HG02588 (cell line): ENCODE results near the gene ZNF14.
"Not testable (repeated sequence)": the region's sequence is repeated elsewhere in the genome, so short reads cannot be mapped to it uniquely, and the experiment has no call there.

Experiments
- ATAC-seq: cut with Tn5 transposase; IDR thresholded peaks from one replicate; pipeline ENCODE4 v1.9.1; 2021; ENCODE audit warnings: mild to moderate bottlenecking, moderate library complexity; ENCODE audit not compliant: unreplicated experiment

The ZNF14 gene

DNA sequence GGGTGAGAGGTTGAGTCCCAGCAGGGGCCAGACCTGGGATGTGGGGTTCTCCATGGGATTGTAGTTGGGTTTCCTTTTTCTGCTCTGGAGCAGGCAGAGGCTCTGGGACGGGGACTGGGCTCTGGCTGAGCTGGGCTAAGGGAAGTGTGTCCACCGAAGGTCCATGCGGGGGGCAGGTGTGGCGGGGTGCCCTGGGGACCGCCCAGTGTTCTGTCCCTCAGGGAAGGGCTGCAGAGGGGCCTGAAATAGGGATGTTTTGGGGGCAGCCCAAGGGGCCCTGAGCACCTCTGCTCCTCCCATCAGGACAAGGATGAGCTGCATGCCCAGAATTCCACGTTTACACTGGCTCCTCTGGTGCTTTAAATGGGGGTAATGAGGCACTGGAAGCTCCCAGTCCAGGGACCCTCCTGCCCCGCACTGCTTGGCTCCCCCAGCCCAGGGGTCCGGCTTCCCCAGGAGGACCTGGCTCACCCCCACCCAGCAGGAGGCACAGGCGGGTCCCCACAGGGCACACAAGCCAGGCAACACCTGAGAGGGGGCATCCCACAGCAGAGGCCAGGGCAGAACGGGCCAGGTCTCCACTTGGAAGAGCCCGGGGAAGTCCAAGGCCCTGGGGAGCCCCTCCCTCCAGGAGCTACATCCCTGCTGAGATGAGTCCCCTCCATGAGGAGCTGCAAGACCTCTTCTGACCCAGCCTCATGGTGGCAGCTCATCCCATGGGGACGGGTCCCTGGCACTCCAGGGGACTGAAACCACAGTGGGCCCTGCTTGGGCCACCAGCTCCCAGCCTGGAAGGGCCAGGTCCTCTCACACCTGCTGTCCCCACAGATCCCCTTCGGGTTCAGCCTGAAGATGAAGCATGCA is 14.7 kb upstream of the ZNF14 start:
- ATAC-seq: no peak

DNA sequence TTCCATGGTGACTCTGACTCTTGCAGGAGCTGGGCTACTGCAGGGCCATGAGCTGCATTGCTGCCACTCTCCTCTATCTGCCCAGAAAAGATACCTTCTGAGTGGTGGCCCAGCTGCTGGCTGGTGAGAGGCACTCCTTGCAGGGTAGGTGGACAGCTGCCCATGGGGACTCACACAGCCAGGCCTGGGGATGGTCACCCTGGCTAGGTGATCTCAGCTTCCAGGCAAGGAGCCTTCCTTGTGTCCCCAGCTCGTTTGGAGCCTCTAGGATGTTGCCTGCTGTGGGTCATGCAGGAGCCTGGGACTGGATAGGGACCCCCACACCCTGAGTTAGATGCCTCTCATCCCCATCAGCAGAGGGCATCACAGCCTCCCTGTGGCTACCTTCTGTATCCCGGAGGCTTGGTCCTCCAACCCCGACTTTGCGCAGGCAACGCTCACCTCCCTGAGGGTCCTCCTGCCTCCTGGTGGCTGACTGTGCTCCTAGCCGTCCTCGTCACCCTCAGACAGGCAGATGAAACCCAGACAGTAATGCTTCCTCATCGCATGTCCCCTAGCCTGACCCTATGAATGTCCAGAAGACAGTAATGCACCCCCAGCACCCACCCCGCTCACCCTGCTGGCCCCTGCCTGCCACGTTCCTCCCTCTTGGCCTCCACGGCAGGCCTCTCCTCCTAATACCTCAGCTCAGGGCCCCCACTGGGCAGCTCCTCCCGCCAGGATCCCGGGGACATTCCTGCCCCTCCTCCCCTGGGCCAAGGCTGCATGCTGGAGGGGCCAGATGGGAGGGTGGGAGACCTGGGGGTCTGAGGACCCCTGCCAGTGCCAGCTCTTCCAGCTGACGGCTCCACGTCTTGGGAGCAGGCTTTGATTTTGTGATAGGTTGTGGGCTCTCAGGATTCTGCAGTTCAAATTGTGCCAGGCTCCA is 13.6 kb upstream of the ZNF14 start:
- no peak for ATAC-seq

DNA sequence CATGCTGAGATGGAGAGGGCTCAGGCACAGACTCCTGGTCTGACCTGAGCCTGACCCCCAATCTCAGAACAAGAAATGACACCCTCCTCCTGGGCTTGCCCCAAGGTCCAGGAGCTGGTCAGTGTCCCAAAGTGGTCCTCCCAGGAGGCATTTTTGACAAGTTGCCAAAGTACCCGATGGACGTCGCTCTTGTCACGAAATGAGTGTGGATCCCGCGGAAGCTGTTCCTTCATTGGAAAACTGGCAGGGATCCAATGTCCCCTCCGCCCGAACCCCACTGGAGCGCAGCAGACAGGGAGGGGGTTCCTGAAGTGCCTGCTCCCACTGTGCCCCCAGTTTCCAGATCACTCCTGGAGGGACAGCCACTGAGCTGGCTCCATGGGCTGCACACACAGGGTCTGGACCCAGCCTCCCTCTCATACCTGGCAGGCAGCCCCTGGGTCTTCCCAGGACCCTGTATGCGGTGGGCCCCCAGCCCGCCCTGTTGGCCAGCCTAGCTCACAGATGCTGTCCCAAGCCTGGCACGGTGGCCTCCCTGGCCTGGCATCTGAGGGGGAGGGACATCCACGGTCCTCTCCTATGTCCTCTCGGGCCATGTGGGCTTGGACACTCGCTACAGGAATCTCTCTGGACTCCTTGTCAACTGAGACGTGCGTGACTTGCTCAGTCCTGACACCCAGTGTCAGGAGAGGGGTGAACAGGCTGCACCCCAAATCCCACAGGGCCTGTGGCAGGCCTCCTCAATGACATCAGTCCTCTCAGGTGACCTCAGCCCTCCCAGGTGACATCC is 12.8 kb upstream of the ZNF14 start:
- ATAC-seq: no peak

DNA sequence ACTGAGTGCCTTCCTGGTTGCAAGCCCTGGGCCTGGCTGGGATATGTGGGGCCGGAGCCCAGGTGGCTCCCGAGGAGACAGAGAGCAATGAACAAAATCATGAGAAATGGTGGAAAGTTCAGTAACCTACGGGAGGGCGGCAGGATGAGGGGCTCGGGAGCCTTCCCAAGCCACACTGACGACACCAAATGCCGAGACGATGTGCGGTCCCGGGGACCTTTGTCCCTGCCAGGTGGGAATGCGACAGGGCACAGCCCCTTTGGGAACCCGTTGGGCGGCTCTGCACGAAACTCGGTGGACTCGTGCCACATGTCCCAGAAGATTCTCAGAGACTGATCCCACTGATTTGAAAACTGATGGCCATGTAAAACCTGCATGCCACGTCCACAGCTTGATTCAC is 11.7 kb upstream of the ZNF14 start:
- no peak for ATAC-seq

DNA sequence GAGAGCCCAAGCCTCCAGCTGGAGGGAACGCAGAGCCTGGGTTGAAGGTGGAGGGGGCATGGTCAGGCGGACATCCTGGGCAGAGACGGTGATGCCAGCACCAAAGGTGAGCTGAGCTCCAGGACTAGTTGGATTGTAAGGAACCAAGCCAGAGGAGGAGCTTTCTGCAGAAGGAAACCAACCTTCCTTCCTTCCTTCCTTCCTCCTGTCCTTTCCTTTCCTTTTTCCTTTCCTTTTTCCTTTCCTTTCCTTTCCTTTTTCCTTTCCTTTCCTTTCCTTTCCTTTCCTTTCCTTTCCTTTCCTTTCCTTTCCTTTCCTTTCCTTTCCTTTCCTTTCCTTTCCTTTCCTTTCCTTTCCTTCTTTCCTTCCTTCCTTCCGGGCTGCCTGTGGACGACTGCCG is 11.0 kb upstream of the ZNF14 start:
- not testable (repeated sequence) for ATAC-seq

DNA sequence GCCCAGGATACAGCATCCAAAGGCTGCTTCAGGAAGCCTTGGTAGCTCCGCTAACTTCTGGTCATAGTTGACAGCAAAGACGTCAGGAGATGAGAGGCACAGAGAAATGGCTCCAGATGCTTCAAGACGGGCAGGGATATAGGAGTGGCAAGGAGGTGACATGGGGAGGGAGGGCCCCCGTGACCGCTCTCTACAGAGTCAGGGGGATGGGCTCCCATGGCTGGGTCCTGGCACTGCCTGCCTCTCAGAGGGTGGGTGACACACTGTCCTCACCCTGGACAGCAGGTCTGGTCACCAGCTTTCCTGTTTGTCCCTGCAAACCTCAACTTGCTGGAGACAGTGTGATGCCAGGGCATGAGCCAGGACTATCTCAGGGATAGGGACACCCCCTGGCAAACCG is 10.3 kb upstream of the ZNF14 start:
- ATAC-seq: no peak

DNA sequence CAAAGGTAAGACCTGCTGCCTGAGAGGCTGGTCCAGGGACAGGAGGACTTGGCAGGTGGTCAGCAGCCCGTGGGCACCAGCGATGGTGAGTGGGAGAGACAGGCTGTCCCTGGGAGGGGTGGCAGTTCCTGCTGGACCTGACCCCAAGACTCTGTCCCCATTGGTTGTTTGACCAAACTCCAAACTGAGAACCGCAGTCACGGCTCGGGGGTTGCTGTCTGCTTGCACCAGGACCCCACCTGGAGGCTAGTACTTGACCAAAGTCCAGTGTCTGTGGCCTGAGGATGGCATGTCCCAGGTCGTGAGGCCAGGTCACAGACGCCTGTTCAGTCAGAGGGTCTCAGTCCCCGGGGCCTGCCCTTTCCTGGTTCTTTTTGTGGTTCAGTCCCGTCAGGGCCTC is 9.9 kb upstream of the ZNF14 start:
- no peak for ATAC-seq

DNA sequence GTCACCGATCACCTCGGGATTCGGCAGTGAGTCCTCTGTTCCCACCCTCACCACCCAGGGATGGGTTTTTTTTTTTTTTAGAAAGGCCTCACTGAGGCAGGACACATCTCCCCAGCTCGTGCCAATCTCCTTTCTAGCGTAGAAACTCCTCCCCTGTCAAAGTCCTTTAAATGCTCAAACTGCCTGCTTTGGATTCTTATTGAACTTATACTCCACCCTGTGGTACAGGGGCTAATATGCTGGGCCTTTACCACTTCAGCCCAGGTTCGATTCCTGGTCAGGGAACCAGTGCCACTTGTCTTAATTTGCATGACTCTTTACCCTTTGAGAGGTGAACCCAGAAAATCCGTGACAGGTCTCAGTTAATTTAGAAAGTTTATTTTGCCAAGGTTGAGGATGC is 8.3 kb upstream of the ZNF14 start:
- no peak for ATAC-seq

DNA sequence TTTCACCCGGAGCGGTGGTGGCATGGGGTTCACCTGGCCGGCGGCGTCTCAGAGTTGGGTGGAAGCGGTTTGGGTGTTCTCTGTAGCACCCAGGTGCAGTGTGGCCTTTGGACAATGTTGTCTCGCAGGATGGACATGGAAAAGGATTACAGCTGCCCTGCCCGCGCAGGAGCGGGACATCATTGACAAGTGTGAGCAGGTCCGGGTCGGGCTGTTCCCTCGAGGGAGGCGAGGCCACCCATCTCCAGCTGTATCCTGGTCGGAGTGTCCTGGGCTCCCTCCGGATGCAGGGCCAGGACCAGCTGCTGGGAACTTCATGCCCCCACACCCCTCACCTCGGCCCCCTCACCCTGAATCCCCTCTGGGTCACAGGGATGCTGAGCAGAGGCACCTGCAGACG is 7.8 kb upstream of the ZNF14 start:
- ATAC-seq: no peak

DNA sequence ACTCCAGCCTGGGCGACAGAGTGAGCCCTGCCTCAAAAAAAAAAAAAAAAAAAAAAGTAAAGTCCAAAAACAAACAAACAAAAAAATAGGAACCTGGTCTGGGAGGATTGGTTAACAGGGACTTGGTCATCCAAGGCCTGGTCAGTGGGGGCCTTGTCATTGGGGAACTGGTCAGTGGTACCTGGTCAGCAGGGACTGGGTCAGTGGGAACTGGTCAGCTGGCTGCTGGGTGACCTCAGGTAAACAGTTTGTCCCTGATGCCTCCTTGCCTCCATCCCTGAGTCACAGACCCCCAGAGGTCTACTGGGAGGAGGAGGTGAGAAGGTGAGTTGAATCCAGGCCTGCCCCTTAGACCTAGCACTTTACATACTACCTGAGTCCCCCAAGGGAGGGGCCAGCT is 5.7 kb upstream of the ZNF14 start:
- no peak for ATAC-seq

DNA sequence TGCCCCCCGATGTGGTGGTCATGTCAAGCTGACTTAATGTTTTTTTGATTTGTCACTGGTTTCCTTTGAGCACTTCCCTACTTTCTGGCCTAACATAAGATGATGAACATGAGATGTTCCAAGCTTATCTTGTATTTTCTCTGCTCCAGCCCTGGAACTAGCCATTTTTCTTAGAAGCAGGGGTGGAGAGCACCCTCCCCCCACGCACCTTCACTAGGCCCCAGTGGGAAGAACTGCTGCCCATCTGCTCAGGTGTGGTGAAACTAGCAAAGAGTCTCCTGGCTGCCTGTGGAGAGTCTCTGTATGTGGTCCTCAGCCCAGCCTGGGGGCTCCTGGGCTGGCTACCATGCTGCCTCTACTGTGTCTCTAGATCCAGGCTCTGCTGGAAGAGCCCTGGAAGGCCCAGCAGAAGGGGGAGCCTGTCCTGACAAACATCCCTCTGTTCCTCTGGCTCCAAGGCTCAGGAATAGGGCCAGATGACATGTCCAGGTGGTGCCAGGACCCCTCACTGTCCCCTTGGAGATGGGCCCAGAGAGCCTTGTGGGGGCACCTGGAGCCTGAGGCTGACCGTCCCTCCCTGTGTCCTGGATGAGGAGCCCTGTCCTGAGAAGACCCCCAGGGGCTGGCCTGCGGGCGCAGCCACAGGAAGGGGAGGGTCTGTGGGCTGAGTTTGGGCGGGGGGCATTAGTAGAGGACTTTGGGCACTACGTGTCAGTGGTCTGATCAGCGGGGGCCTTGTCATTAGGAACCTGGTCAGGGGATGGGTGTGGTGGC is 4.8 kb upstream of the ZNF14 start:
- no peak for ATAC-seq

DNA sequence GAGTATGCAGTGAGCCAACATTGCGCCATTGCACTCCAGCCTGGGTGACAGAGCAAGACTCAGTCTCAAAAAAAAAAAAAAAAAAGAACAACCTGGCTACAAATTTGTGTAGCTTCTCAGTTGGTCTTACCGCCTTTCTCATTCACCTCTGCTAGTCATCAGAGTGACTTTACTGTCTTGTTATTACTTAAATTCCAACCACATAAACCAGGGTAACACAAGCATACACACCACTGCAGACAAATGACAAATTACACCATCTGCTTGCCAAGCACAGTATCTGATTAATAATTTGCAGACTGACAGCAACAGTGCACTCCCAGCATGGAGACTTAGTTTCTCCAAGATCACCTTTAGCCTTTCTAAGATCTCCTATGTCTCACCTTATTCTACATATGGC is 11.0 kb downstream of the ZNF14 start:
- no peak for ATAC-seq

DNA sequence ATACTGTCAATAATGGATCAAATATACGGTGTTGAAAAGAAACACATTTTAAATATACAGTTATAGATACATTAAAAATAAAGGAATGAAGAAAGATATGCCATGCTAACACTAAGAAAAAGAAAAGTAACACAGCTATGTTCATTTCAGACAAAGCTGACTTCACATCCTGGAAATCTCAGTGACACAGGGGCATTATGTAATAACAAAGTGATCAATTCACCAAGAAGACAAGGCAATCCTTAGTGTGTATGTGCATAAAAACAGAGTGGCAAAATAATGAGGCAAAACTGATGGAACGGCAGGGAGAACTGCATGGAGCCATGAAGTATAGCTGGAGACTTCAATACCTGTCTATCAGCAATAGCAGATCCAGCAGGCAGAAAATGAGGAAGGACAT is 13.1 kb downstream of the ZNF14 start:
- ATAC-seq: no peak

DNA sequence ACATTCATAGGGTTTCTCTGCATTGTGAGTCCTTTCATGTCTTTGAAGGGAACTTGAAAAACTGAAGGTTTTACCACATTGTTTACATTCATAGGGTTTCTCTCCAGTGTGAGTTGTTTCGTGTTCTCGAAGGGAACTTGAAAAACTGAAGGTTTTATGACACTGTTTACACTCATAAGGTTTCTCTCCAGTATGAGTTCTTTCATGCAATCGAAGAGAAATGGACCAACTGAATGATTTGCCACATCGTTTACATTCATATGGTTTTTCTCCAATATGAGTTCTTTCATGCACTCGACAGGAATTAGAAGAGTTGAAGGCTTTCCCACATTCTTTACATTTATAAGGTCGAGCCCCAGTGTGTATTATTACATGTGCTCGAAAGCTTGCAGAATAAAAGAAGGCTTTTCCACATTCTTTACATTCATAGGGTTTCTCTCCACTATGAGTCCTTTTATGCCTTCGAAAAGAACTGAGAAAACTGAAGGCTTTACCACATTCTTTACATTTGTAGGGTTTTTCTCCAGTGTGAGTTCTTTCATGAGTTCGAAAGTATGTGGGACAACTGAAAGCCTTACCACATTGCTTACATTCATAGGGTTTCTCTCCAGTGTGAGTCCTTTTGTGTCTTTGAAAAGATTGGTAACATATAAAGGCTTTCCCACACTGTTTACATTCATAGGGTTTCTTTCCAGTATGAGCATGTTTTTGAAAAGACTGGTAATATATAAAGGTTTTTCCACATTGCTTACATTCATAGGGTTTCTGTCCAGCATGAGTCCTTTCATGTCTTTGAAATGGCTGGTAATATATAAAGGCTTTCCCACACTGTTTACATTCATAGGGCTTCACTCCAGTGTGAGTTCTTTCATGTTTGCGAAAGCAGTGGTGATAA is 20.7 kb downstream of the ZNF14 start:
- ATAC-seq: no peak

DNA sequence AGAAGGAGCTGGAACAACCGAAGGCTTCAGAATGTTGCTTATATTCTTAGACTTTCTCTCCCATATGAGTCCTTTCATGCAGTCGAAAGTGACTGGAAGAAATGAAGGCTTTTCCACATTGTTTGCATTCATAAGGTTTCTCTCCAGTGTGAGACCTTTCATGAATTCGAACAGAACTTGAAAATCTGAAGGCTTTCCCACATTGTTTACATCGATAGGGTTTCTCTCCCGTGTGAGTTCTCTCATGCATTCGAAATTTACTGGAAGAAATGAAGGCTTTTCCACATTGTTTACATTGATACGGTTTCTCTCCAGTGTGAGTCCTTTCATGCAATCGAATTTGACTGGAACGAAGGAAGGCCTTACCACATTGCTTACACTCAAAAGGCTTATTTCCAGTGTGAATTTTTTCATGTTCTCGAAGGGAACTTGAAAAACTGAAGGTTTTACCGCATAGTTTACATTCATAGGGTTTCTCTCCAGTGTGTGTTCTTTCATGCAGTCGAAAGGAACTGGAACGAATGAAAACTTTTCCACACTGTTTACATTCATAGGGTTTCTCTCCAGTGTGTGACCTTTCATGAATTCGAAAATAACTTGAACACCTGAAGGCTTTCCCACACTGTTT is 21.5 kb downstream of the ZNF14 start:
- no peak for ATAC-seq

DNA sequence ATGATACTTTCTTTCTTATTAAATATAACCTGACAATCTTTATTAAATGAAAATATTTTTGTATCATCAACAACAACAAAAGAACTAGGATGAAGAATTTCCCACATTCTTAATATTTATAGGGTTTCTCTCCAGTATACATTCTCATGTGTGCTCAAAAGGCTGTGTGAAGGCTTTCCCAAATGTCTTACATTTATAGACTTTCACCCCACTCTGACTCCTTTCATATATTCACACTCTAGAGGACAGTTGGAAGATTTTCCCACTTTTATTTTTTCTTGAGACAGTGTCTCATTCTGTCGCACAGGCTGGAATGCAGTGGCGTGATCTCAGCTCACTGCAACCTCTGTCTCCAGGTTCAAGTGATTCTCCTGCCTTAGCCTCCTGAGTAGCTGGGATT is 22.4 kb downstream of the ZNF14 start:
- no peak for ATAC-seq

DNA sequence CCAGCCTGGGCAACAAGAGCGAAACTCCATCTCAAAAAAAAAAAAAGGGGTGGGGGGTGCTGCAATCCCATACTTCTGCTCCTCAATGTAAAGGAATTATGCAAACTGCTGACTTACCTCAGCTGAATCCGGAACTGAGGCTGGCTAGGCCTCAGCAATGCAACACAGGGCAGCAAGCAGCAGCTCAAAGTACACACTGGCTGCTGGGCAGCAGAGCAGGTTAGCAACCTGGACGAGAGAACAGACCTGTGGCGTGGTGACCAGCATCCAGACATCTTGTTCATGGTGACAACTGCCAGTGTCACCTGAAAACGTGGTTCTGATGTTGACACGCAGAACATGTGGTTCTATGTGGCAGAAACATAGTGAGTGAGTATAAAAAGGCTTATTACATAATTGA is 28.1 kb downstream of the ZNF14 start:
- ATAC-seq: no peak

DNA sequence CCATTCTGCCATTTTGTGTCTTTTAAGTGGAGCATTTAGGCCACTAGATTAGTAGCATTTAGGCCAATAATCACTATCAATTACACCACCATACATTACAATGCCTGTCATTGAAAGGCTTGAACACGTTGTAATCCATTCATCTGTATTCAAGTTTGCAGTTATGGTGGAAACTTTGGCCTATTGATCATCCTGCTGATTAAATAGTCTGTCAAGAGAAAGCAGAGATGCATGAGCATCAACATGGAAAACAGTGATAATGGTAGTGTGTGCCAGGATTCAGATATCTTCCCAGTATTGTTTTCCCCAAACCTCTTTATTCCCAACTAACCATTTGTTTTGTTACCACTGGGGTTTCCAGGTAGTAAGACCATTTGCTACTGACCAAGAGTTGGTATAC is 32.4 kb downstream of the ZNF14 start:
- ATAC-seq: not testable (repeated sequence)

DNA sequence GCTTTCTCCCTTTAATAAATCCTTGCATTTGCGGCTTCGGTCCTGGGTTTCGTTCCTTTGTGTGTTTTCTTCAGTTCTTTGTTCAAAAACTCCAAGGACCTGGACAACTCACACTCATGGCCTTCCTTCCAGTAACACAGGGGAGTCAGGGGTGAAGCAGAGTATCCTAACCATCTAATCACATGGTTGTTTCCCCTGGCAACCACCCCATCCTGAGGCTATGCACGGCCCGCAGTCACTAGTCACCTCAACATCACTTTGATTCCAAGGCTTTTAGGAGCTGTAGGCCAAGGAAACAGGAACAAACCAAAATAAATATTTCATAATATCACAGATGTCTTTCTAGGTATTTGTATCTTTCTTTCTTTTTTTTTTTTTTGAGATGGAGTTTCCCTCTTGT is 35.3 kb downstream of the ZNF14 start:
- ATAC-seq: no peak
